ENCODE measurements around the gene CFAP410. TPM values are rescaled to one million over a fixed set of nuclear protein-coding genes. Genes with fewer than 3 reads are reported as not detected.

CFAP410 gene
- total and polyA plus RNA-seq, 2 of the 13 experiments (the other 11 are each of a cell fraction or from before 2014, with no cell fraction given): 8.0 to 20.1 TPM

DNA sequence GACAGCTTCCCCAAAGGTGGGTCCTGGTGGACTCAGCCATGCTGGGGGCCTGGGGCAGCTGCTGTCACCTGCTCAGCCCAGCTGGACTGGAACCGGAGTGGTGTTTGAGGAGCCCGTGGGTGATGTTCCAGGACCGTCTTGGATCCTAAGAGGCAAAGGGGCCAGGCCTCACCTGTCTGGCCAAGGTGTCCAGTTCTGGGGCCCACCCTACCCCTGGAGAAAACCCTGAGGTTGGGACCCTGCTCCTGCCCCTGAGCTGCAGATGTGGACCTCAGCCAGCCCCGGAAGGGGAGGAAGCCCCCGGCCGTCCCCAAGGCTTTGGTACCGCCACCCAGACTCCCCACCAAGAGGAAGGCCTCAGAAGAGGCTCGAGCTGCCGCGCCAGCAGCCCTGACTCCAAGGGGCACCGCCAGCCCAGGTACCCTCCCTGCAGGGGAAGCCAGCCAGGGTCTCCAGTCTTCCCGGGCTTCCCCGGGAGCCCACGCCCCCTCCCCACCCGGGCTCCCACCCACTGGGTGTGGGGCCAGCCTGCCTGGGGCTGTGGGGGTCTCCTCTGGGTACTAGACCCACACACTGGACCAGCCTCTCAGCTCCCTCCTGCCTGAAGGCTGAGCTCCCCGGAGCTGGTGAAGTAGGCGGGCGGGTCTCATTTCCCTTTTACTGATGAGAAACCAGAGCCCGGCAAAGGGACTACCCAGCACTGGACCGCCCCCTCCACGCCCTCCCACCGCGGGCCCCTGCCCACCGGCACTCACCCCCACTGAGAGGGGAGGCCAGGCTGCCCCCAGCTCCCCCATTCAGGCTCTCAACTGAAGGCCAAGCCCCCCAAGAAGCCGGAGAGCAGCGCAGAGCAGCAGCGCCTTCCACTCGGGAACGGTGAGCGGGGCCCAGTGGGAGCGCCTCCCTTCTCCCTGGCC, 52.2 kb downstream of the CFAP410 start:
- ATAC-seq: no peak
- Histone ChIP-seq H3K4me1 (ENCODE audit: insufficient read depth, low read length) (no peaks in the 10 kb centered on the region), H4K20me1 (ENCODE audit: insufficient read depth, low read length) (no peaks in the 10 kb centered on the region), H3K4me2 (ENCODE audit: low read depth, low read length) (no peak overlapping the region), H3K36me3 (replicated peaks in 1 of 2; ENCODE audit: control insufficient read depth in 1 of 2, insufficient read depth in 2 of 2, low read length in 2 of 2) (no peaks in the 10 kb centered on the region), H3K4me3 (replicated peaks in 1 of 3; ENCODE audit: insufficient read depth in 1 of 3, low read depth in 2 of 3, low read length in 3 of 3) (no peak overlapping the region), H3K9ac (ENCODE audit: insufficient read depth, low read depth, low read length) (no peak overlapping the region), H3K27ac (ENCODE audit: extremely low read length, insufficient read depth, low read length) (no peak overlapping the region), H3K27me3 (ENCODE audit: control insufficient read depth in 1 of 2, insufficient read depth in 2 of 2, low read length in 2 of 2) (peaks cover 6 to 63% of the 10 kb centered on the region in 2 experiments), H3K79me2 (ENCODE audit: insufficient read depth, low read length) (no peaks in the 10 kb centered on the region), H2AFZ (ENCODE audit: low read length) (no peak overlapping the region), H3K9me3 (ENCODE audit: low read length) (no peaks in the 10 kb centered on the region)
- TF ChIP-seq ARHGAP35 (CRISPR knock-in tag; IDR thresholded peaks at IDR 0.05; ENCODE audit: borderline replicate concordance) (no peak), KLF11 (CRISPR knock-in tag; IDR thresholded peaks at IDR 0.05) (no peak)
- TF ChIP-seq, protein P1, sequence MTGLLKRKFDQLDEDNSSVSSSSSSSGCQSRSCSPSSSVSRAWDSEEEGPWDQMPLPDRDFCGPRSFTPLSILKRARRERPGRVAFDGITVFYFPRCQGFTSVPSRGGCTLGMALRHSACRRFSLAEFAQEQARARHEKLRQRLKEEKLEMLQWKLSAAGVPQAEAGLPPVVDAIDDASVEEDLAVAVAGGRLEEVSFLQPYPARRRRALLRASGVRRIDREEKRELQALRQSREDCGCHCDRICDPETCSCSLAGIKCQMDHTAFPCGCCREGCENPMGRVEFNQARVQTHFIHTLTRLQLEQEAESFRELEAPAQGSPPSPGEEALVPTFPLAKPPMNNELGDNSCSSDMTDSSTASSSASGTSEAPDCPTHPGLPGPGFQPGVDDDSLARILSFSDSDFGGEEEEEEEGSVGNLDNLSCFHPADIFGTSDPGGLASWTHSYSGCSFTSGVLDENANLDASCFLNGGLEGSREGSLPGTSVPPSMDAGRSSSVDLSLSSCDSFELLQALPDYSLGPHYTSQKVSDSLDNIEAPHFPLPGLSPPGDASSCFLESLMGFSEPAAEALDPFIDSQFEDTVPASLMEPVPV (CRISPR knock-in tag; IDR thresholded peaks at IDR 0.05): no peak
- in situ Hi-C loops (cut with HindIII; ENCODE audit: extremely low pct_ligation_motif_present, low pct_unique_long_range_greater_than_20kb) (no loop called here), intact Hi-C loops (cut with micrococcal nuclease; ENCODE audit: unreplicated experiment) (no loop called here)
- 39% methylated on average over 8 of the region's 31 CpGs for WGBS (ENCODE audit: low lambda C conversion rate)
- FAIRE-seq: no peak
- ChIA-PET CTCF (ENCODE audit: low intra/inter-chr PET ratio, low total read pairs) (no interaction called here), POLR2A (no interaction called here)
- no peak for DNase-seq (ENCODE audit: low spot score)
- BruUV-seq (replicated peaks): no TSS peak

DNA sequence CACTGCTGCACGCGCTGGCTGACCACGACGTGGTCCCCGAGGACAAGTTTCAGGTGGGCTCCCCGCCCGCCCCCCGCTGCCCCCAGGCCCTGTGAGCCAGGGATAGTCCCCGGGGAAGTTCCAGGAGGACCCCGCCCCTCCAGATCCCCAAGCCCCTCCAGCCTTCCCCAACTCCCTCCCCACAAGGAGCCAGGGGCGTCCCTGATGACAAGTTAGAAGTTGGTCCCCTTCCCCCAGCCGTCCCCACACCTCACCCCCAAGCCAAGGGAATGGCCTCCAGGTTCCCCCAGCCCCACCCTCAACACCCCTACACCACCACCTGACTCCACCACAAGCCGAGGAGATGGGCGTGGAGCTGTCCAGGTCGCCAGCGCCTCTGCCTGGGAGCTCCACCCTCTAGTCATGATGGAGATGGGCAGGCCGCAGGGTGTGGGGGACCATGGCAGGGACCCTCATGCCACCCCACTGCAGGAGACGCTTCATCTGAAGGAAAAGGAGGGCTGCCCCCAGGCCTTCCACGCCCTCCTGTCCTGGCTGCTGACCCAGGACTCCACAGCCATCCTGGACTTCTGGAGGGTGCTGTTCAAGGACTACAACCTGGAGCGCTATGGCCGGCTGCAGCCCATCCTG, 53.0 kb downstream of the CFAP410 start:
- DNase-seq (ENCODE audit: low spot score) (no peak), FAIRE-seq (no peak), ATAC-seq (no peak)
- H3K27me3 ChIP-seq (ENCODE audit: control insufficient read depth in 1 of 2, insufficient read depth in 2 of 2, low read length in 2 of 2): peaks cover 8 to 63% of the 10 kb centered on the region in 2 experiments
- H3K4me1 ChIP-seq (ENCODE audit: insufficient read depth, low read length): no peaks in the 10 kb centered on the region
- H3K4me2 ChIP-seq (ENCODE audit: low read depth, low read length): no peak overlapping the region
- 32% methylated on average over 14 of the region's 21 CpGs for WGBS (ENCODE audit: low lambda C conversion rate)
- no peak overlapping the region for H3K4me3 ChIP-seq (replicated peaks in 1 of 3; ENCODE audit: insufficient read depth in 1 of 3, low read depth in 2 of 3, low read length in 3 of 3)
- H4K20me1 ChIP-seq (ENCODE audit: insufficient read depth, low read length): no peaks in the 10 kb centered on the region
- no peak for TF ChIP-seq NFKBIZ (CRISPR knock-in tag; IDR thresholded peaks at IDR 0.05)
- no peaks in the 10 kb centered on the region for H3K79me2 ChIP-seq (ENCODE audit: insufficient read depth, low read length)
- H3K27ac ChIP-seq (ENCODE audit: extremely low read length, insufficient read depth, low read length): no peak overlapping the region
- CTCF ChIA-PET (ENCODE audit: low intra/inter-chr PET ratio, low total read pairs): no interaction called here
- in situ Hi-C loops (cut with HindIII; ENCODE audit: extremely low pct_ligation_motif_present, low pct_unique_long_range_greater_than_20kb) (no loop called here), intact Hi-C loops (cut with micrococcal nuclease; ENCODE audit: unreplicated experiment) (no loop called here)
- H3K9me3 ChIP-seq (ENCODE audit: low read length): no peaks in the 10 kb centered on the region
- no TSS peak for BruUV-seq (replicated peaks)
- POLR2A ChIA-PET: no interaction called here
- H3K36me3 ChIP-seq (replicated peaks in 1 of 2; ENCODE audit: control insufficient read depth in 1 of 2, insufficient read depth in 2 of 2, low read length in 2 of 2): no peaks in the 10 kb centered on the region
- H3K9ac ChIP-seq (ENCODE audit: insufficient read depth, low read depth, low read length): no peak overlapping the region
- H2AFZ ChIP-seq (ENCODE audit: low read length): no peak overlapping the region
